ENCODE results near the gene LAMC3.

DNA sequence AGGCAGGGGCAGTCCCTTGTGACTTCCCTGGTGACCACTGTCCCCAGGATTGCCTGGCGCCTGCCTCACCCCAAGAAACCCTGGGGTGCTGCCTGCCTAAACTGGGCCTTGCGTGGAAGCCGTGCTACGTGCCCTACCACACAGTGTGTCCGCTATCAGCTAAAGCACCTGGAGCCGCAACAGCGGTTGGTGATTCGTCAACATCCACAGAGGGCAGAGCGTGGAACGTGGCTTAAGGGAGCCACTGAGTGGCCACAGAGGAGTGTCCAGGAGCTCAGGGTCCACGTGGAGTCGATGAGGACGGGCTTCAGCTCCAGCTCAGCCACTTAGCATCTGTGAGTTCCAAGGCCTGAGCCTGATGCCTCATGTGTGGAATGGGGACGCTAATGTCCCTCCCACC lies 25.3 kb downstream of the LAMC3 start:
- TF ChIP-seq, protein P1, sequence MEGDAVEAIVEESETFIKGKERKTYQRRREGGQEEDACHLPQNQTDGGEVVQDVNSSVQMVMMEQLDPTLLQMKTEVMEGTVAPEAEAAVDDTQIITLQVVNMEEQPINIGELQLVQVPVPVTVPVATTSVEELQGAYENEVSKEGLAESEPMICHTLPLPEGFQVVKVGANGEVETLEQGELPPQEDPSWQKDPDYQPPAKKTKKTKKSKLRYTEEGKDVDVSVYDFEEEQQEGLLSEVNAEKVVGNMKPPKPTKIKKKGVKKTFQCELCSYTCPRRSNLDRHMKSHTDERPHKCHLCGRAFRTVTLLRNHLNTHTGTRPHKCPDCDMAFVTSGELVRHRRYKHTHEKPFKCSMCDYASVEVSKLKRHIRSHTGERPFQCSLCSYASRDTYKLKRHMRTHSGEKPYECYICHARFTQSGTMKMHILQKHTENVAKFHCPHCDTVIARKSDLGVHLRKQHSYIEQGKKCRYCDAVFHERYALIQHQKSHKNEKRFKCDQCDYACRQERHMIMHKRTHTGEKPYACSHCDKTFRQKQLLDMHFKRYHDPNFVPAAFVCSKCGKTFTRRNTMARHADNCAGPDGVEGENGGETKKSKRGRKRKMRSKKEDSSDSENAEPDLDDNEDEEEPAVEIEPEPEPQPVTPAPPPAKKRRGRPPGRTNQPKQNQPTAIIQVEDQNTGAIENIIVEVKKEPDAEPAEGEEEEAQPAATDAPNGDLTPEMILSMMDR (IDR thresholded peaks at IDR 0.05), result no peak
- no peak for TF ChIP-seq POLR2A (IDR thresholded peaks at IDR 0.05)

Measured in right lobe of liver (tissue), 4 donors.